Mucosa of stomach (tissue), 1 donor: ENCODE results near the gene LY86.

Experiments used
- H3K27me3 ChIP-seq: one replicate; pipeline ENCODE4 v1.7.0; 2013; ENCODE audit warnings: mild to moderate bottlenecking, low read length; ENCODE audit not compliant: control insufficient read depth, insufficient read depth
- H3K36me3 ChIP-seq: one replicate; pipeline ENCODE4 v1.7.0; 2013; ENCODE audit warnings: low read length; ENCODE audit not compliant: control insufficient read depth, insufficient read depth
- H3K4me1 ChIP-seq: one replicate; pipeline ENCODE4 v1.7.0; 2013; ENCODE audit warnings: mild to moderate bottlenecking, low read length; ENCODE audit not compliant: control insufficient read depth, insufficient read depth
- H3K4me3 ChIP-seq: one replicate; pipeline ENCODE4 v1.7.0; 2013; ENCODE audit warnings: low read length
- H3K9ac ChIP-seq: one replicate; pipeline ENCODE4 v1.7.0; 2013; ENCODE audit warnings: mild to moderate bottlenecking, low read length, moderate library complexity
- H3K9me3 ChIP-seq: one replicate; pipeline ENCODE4 v1.7.0; 2013; ENCODE audit warnings: mild to moderate bottlenecking, low read length, moderate library complexity; ENCODE audit not compliant: control insufficient read depth
- donor health status: Pancreatic carcinoma.

Gene LY86

DNA sequence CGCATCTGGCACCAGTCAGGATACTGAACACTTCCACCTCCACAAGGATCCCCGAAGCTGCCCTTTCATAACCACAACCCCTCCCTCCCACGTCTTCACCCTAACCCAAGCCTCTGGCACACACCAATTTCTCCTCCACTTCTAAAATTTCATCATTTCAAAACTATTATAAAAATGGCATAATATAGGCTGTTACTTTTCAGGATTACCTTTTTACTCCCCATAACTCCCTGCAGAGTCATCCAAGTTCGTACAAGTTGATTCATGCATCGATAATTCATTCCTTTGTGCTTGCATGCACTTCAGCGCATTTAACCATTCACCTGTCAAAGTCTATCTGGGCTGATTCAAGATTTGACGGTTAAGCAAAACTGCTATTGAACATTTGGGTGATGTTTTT is 30.6 kb upstream of the LY86 start:
- Histone ChIP-seq H3K36me3 (no peaks in the 10 kb centered on the region), H3K9ac (no peak overlapping the region), H3K9me3 (no peaks in the 10 kb centered on the region), H3K27me3 (no peaks in the 10 kb centered on the region), H3K4me3 (no peak overlapping the region), H3K4me1 (no peaks in the 10 kb centered on the region)

DNA sequence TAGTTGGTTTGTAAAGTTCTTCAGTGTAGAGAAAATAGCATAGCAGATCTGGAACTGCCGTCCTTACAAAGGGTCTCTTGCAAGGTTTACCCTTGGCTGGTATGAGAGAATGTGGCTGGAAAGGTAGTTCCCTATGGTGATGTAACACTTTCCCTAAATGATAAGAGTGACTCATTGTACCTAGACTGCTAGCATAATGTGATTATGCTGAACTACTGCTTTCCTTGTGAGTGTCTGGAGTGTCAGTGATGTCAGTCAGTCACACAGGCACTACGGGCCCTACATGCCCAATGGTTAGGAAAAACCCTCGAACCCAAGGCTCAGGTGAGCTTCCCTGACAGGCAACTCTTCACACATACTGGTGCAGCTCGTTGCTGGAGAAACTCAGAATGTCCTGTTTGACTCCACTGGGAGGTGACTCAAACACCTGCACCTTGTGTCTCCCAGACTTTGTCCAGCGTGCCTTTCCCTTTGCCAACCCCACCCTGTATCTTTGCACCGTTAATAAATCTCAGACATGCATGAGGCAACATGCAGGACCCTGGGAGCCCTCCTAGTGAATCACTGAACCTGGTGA is 28.4 kb upstream of the LY86 start:
- H3K36me3 ChIP-seq = no peaks in the 10 kb centered on the region
- no peaks in the 10 kb centered on the region for H3K4me1 ChIP-seq
- no peak overlapping the region for H3K4me3 ChIP-seq
- H3K9ac ChIP-seq = no peak overlapping the region
- no peaks in the 10 kb centered on the region for H3K9me3 ChIP-seq
- no peaks in the 10 kb centered on the region for H3K27me3 ChIP-seq

- Histone ChIP-seq H3K36me3 (no peaks in the 10 kb centered on the region), H3K4me1 (no peaks in the 10 kb centered on the region), H3K9me3 (no peaks in the 10 kb centered on the region), H3K27me3 (no peaks in the 10 kb centered on the region), H3K4me3 (no peak overlapping the region), H3K9ac (no peak overlapping the region)
These were observed 27.6 kb upstream of the LY86 start for GRCh38 chr6:6560909-6561308.

- Histone ChIP-seq H3K9ac (no peak overlapping the region), H3K4me3 (no peak overlapping the region), H3K36me3 (no peaks in the 10 kb centered on the region), H3K27me3 (peaks cover 4% of the 10 kb centered on the region), H3K9me3 (no peaks in the 10 kb centered on the region), H3K4me1 (no peaks in the 10 kb centered on the region)
These were observed 24.4 kb upstream of the LY86 start for GRCh38 chr6:6564154-6564553.

GRCh38 chr6:6565069-6565468 is 23.5 kb upstream of the LY86 start:
- Histone ChIP-seq H3K9me3 (no peaks in the 10 kb centered on the region), H3K4me1 (no peaks in the 10 kb centered on the region), H3K4me3 (no peak overlapping the region), H3K27me3 (peaks cover 4% of the 10 kb centered on the region), H3K36me3 (no peaks in the 10 kb centered on the region), H3K9ac (no peak overlapping the region)

DNA sequence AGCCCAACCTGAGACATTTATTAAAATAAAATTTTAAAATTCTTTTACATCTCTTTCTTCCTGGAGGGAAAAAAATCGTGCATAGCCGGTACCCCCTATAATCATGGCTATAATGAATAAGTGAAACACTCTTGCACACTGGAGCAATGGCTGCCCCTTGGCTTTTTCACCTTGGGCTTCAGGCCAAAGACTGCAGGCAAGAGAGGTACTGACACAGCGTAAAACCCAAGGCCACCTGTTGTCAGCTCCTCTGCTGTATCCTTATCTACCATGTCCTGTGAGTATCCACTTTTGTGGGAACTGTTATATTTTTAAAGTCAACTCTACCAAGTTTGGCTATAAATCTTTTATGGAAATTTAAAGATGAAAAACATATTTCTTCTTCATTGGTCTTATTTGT is 23.0 kb upstream of the LY86 start:
- no peak overlapping the region for H3K9ac ChIP-seq
- H3K36me3 ChIP-seq = no peaks in the 10 kb centered on the region
- H3K4me1 ChIP-seq = no peaks in the 10 kb centered on the region
- no peaks in the 10 kb centered on the region for H3K9me3 ChIP-seq
- H3K27me3 ChIP-seq = peaks cover 4% of the 10 kb centered on the region
- no peak overlapping the region for H3K4me3 ChIP-seq

DNA sequence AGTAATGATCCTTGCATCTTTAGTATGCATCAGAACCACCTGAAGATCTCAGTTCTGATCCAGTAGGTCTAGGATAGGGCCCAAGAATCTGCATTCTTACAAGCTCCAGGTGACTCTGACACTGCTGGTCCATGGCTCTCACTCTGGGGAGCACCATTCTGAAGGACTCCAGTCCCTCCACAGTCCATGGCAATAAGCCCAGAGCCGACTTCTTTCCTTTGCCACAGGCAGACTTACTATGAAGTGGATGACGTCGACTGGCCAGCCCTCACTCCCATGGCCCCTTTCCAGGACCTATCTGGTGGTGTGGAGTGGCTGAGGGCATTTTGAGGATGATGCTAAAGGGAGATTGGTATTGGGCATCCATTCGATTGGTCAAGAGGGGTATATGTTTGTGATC is 21.8 kb upstream of the LY86 start:
- Histone ChIP-seq H3K9me3 (no peaks in the 10 kb centered on the region), H3K36me3 (no peaks in the 10 kb centered on the region)

GRCh38 chr6:6569096-6569810 is 19.3 kb upstream of the LY86 start:
- no peak overlapping the region for H3K4me3 ChIP-seq
- no peaks in the 10 kb centered on the region for H3K9me3 ChIP-seq
- no peak overlapping the region for H3K9ac ChIP-seq

More for the DNA sequence above, 21.8 kb upstream of the LY86 start:
- no peaks in the 10 kb centered on the region for H3K4me1 ChIP-seq
- peaks cover 4% of the 10 kb centered on the region for H3K27me3 ChIP-seq
- H3K9ac ChIP-seq = no peak overlapping the region
- H3K4me3 ChIP-seq = no peak overlapping the region

GRCh38 chr6:6569811-6570164 is 18.7 kb upstream of the LY86 start:
- Histone ChIP-seq H3K36me3 (no peaks in the 10 kb centered on the region), H3K4me3 (no peak overlapping the region), H3K9me3 (no peaks in the 10 kb centered on the region), H3K9ac (no peak overlapping the region), H3K27me3 (peaks cover 4% of the 10 kb centered on the region), H3K4me1 (no peaks in the 10 kb centered on the region)

More at GRCh38 chr6:6569096-6569810, 19.3 kb upstream of the LY86 start:
- Histone ChIP-seq H3K4me1 (no peaks in the 10 kb centered on the region), H3K27me3 (peaks cover 4% of the 10 kb centered on the region), H3K36me3 (no peaks in the 10 kb centered on the region)

- H3K9me3 ChIP-seq = no peaks in the 10 kb centered on the region
- no peaks in the 10 kb centered on the region for H3K4me1 ChIP-seq
- H3K36me3 ChIP-seq = no peaks in the 10 kb centered on the region
- H3K4me3 ChIP-seq = no peak overlapping the region
- H3K9ac ChIP-seq = no peak overlapping the region
- H3K27me3 ChIP-seq = peaks cover 4% of the 10 kb centered on the region
These were observed 17.4 kb upstream of the LY86 start for GRCh38 chr6:6570929-6571671.

DNA sequence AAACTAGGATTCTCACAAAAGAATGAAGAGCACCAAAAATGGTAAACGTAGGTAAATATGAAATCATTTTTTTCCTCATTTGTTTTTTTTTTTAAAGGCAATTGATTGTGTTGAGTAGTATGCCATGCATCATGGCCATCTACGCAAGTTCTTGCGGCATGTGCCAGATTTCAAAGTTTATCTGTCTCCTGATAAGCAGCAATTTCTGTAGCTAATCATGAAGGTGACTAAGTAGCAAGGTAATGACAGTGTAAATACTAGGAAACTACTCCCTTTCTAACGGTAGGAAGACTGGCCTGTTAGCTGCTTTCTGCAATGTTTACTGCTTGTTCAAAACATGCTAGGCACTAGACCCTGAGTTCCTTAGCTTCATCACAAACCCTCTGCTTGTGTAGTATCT is 13.4 kb upstream of the LY86 start:
- H3K9ac ChIP-seq = no peak overlapping the region
- no peaks in the 10 kb centered on the region for H3K9me3 ChIP-seq
- no peaks in the 10 kb centered on the region for H3K4me1 ChIP-seq
- H3K27me3 ChIP-seq = no peaks in the 10 kb centered on the region
- no peaks in the 10 kb centered on the region for H3K36me3 ChIP-seq
- no peak overlapping the region for H3K4me3 ChIP-seq

- Histone ChIP-seq H3K27me3 (no peaks in the 10 kb centered on the region), H3K36me3 (no peaks in the 10 kb centered on the region), H3K4me3 (no peak overlapping the region), H3K9ac (no peak overlapping the region), H3K9me3 (no peaks in the 10 kb centered on the region), H3K4me1 (no peaks in the 10 kb centered on the region)
These were observed 10.8 kb upstream of the LY86 start for GRCh38 chr6:6577735-6578134.
